ENCODE data around the gene ANK3. TPM values are rescaled to one million over a fixed set of nuclear protein-coding genes. Genes with fewer than 3 reads are reported as not detected.

The ANK3 gene
- total RNA-seq, 2 donors from 2014 or later: 55.4 to 126 TPM

- Histone ChIP-seq H3K36me3 (no peaks in the 10 kb centered on the region), H3K27ac (no peak overlapping the region), H3K9me3 (no peaks in the 10 kb centered on the region), H3K4me3 (no peak overlapping the region), H3K27me3 (replicated peaks; ENCODE audit: insufficient read depth) (no peaks in the 10 kb centered on the region), H3K4me1 (ENCODE audit: control insufficient read depth in 1 of 2, low read depth in 2 of 2) (peaks cover 0 to under 1% of the 10 kb centered on the region in 2 donors)
- DNase-seq (ENCODE audit: low spot score) (no peak), ATAC-seq (ENCODE audit: insufficient number of reproducible peaks, low FRiP score, low read depth) (no peak)
- TF ChIP-seq CTCF (IDR thresholded peaks at IDR 0.05): no peak
These were observed 80.3 kb downstream of the ANK3 start for GRCh38 chr10:60309371-60309770.

- no peak for TF ChIP-seq CTCF (IDR thresholded peaks at IDR 0.05)
- no peak overlapping the region for H3K27ac ChIP-seq
These were observed 84.2 kb downstream of the ANK3 start for GRCh38 chr10:60305380-60305892.

GRCh38 chr10:60304829-60305379 is 84.8 kb downstream of the ANK3 start:
- no peaks in the 10 kb centered on the region for H3K36me3 ChIP-seq
- DNase-seq (ENCODE audit: low spot score) (no peak), ATAC-seq (ENCODE audit: insufficient number of reproducible peaks, low FRiP score, low read depth) (no peak)
- no peak overlapping the region for H3K27ac ChIP-seq
- H3K27me3 ChIP-seq (replicated peaks; ENCODE audit: insufficient read depth): no peaks in the 10 kb centered on the region
- H3K4me1 ChIP-seq (ENCODE audit: control insufficient read depth in 1 of 2, low read depth in 2 of 2): peaks cover 0 to 9% of the 10 kb centered on the region in 2 donors
- H3K4me3 ChIP-seq: no peak overlapping the region
- H3K9me3 ChIP-seq: no peaks in the 10 kb centered on the region
- no peak for TF ChIP-seq CTCF (IDR thresholded peaks at IDR 0.05)

More at GRCh38 chr10:60305380-60305892, 84.2 kb downstream of the ANK3 start:
- H3K27me3 ChIP-seq (replicated peaks; ENCODE audit: insufficient read depth): no peaks in the 10 kb centered on the region
- DNase-seq (ENCODE audit: low spot score) (no peak), ATAC-seq (ENCODE audit: insufficient number of reproducible peaks, low FRiP score, low read depth) (no peak)
- no peaks in the 10 kb centered on the region for H3K9me3 ChIP-seq
- no peaks in the 10 kb centered on the region for H3K36me3 ChIP-seq
- no peak overlapping the region for H3K4me3 ChIP-seq
- H3K4me1 ChIP-seq (ENCODE audit: control insufficient read depth in 1 of 2, low read depth in 2 of 2): peaks cover 0 to 4% of the 10 kb centered on the region in 2 donors

- Histone ChIP-seq H3K27me3 (replicated peaks; ENCODE audit: insufficient read depth) (no peaks in the 10 kb centered on the region), H3K27ac (no peak overlapping the region), H3K4me3 (no peak overlapping the region), H3K36me3 (no peaks in the 10 kb centered on the region), H3K9me3 (no peaks in the 10 kb centered on the region), H3K4me1 (ENCODE audit: control insufficient read depth in 1 of 2, low read depth in 2 of 2) (peaks cover 0 to 10% of the 10 kb centered on the region in 2 donors)
- TF ChIP-seq CTCF (IDR thresholded peaks at IDR 0.05): no peak
- DNase-seq (ENCODE audit: low spot score) (no peak), ATAC-seq (ENCODE audit: insufficient number of reproducible peaks, low FRiP score, low read depth) (no peak)
These were observed 85.9 kb downstream of the ANK3 start for GRCh38 chr10:60303778-60304177.

GRCh38 chr10:60299961-60300883 is 89.5 kb downstream of the ANK3 start:
- Histone ChIP-seq H3K9me3 (no peaks in the 10 kb centered on the region), H3K27ac (peak overlapping the region in 1 of 2 donors; percentile 18), H3K4me3 (peak overlapping the region; percentile 62), H3K36me3 (no peaks in the 10 kb centered on the region), H3K4me1 (ENCODE audit: control insufficient read depth in 1 of 2, low read depth in 2 of 2) (peaks cover 0 to 10% of the 10 kb centered on the region in 2 donors), H3K27me3 (replicated peaks; ENCODE audit: insufficient read depth) (no peaks in the 10 kb centered on the region)
- peak; percentile 43 for ATAC-seq (ENCODE audit: insufficient number of reproducible peaks, low FRiP score, low read depth)
- TF ChIP-seq CTCF (IDR thresholded peaks at IDR 0.05): no peak
- DNase-seq (ENCODE audit: low spot score): no peak

Measured in thoracic aorta (tissue), 2 donors.